ENCODE results near the gene ZFPM1. TPM values are rescaled to one million over a fixed set of nuclear protein-coding genes. Genes with fewer than 3 reads are reported as not detected.

Gene ZFPM1
- total and polyA plus RNA-seq, 2 of the 8 experiments (the other 6 are each of a cell fraction or from before 2014, with no cell fraction given), result 0.74 to 4.8 TPM

DNA sequence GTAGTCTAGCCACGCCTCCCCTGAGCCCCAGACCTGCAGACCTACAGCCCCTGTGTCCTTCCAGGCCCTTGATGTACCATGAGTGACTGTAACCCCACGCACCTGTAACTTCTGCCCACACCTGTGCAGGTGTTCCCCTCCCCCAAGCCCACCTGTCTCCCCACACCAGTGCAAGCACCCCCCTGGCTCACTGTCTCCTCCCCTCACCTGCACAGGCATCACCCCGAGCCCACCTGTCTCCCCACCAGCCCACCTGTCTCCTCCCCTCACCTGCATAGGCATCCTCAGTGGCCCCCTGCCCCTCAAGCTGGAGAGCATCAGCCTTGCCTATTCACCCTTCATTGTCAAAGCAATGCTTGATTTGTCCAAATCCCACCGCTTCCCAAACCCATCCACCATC lies 84.8 kb downstream of the ZFPM1 start (continued):
- TF ChIP-seq, protein P1, sequence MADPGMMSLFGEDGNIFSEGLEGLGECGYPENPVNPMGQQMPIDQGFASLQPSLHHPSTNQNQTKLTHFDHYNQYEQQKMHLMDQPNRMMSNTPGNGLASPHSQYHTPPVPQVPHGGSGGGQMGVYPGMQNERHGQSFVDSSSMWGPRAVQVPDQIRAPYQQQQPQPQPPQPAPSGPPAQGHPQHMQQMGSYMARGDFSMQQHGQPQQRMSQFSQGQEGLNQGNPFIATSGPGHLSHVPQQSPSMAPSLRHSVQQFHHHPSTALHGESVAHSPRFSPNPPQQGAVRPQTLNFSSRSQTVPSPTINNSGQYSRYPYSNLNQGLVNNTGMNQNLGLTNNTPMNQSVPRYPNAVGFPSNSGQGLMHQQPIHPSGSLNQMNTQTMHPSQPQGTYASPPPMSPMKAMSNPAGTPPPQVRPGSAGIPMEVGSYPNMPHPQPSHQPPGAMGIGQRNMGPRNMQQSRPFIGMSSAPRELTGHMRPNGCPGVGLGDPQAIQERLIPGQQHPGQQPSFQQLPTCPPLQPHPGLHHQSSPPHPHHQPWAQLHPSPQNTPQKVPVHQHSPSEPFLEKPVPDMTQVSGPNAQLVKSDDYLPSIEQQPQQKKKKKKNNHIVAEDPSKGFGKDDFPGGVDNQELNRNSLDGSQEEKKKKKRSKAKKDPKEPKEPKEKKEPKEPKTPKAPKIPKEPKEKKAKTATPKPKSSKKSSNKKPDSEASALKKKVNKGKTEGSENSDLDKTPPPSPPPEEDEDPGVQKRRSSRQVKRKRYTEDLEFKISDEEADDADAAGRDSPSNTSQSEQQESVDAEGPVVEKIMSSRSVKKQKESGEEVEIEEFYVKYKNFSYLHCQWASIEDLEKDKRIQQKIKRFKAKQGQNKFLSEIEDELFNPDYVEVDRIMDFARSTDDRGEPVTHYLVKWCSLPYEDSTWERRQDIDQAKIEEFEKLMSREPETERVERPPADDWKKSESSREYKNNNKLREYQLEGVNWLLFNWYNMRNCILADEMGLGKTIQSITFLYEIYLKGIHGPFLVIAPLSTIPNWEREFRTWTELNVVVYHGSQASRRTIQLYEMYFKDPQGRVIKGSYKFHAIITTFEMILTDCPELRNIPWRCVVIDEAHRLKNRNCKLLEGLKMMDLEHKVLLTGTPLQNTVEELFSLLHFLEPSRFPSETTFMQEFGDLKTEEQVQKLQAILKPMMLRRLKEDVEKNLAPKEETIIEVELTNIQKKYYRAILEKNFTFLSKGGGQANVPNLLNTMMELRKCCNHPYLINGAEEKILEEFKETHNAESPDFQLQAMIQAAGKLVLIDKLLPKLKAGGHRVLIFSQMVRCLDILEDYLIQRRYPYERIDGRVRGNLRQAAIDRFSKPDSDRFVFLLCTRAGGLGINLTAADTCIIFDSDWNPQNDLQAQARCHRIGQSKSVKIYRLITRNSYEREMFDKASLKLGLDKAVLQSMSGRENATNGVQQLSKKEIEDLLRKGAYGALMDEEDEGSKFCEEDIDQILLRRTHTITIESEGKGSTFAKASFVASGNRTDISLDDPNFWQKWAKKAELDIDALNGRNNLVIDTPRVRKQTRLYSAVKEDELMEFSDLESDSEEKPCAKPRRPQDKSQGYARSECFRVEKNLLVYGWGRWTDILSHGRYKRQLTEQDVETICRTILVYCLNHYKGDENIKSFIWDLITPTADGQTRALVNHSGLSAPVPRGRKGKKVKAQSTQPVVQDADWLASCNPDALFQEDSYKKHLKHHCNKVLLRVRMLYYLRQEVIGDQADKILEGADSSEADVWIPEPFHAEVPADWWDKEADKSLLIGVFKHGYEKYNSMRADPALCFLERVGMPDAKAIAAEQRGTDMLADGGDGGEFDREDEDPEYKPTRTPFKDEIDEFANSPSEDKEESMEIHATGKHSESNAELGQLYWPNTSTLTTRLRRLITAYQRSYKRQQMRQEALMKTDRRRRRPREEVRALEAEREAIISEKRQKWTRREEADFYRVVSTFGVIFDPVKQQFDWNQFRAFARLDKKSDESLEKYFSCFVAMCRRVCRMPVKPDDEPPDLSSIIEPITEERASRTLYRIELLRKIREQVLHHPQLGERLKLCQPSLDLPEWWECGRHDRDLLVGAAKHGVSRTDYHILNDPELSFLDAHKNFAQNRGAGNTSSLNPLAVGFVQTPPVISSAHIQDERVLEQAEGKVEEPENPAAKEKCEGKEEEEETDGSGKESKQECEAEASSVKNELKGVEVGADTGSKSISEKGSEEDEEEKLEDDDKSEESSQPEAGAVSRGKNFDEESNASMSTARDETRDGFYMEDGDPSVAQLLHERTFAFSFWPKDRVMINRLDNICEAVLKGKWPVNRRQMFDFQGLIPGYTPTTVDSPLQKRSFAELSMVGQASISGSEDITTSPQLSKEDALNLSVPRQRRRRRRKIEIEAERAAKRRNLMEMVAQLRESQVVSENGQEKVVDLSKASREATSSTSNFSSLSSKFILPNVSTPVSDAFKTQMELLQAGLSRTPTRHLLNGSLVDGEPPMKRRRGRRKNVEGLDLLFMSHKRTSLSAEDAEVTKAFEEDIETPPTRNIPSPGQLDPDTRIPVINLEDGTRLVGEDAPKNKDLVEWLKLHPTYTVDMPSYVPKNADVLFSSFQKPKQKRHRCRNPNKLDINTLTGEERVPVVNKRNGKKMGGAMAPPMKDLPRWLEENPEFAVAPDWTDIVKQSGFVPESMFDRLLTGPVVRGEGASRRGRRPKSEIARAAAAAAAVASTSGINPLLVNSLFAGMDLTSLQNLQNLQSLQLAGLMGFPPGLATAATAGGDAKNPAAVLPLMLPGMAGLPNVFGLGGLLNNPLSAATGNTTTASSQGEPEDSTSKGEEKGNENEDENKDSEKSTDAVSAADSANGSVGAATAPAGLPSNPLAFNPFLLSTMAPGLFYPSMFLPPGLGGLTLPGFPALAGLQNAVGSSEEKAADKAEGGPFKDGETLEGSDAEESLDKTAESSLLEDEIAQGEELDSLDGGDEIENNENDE (IDR thresholded peaks at IDR 0.05; ENCODE audit: insufficient replicate concordance, low read length), result no peak
- TF ChIP-seq POLR2AphosphoS5 (IDR thresholded peaks at IDR 0.05; ENCODE audit: low read depth, low read length) (no peak), BRCA1 (IDR thresholded peaks at IDR 0.05; ENCODE audit: low read depth, low read length) (no peak), KDM1A (IDR thresholded peaks at IDR 0.05; ENCODE audit: borderline replicate concordance, low read length) (no peak)
- TF ChIP-seq, protein P2, sequence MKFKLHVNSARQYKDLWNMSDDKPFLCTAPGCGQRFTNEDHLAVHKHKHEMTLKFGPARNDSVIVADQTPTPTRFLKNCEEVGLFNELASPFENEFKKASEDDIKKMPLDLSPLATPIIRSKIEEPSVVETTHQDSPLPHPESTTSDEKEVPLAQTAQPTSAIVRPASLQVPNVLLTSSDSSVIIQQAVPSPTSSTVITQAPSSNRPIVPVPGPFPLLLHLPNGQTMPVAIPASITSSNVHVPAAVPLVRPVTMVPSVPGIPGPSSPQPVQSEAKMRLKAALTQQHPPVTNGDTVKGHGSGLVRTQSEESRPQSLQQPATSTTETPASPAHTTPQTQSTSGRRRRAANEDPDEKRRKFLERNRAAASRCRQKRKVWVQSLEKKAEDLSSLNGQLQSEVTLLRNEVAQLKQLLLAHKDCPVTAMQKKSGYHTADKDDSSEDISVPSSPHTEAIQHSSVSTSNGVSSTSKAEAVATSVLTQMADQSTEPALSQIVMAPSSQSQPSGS (IDR thresholded peaks at IDR 0.05; ENCODE audit: low read length), result no peak
